DND-41 (cell line): ENCODE results near the gene RSPH6A.

ENCODE experiments used
- ATAC-seq: fragments of 200-7000 bp; cut with Tn5 transposase; 3 replicates; pipeline ENCODE4 v1.9.1; 2021; ENCODE audit warnings: low read depth; ENCODE audit not compliant: insufficient read depth
- DNase-seq: peaks from one replicate; pipeline ENCODE4 v3.0.0-alpha.2; 2020
- H2AFZ ChIP-seq: 2 replicates; pipeline ENCODE4 v1.6.0; 2012; ENCODE audit warnings: low read depth, low read length
- H3K27ac ChIP-seq: 2 replicates; pipeline ENCODE4 v1.5.1; 2012; ENCODE audit warnings: low read length, inconsistent platforms
- H3K27me3 ChIP-seq: fragments of 200-600 bp; sonication (generic); 2 replicates; pipeline ENCODE4 v1.6.0; 2012; ENCODE audit warnings: low read length, mild to moderate bottlenecking, inconsistent platforms; ENCODE audit not compliant: insufficient read depth, poor library complexity
- H3K36me3 ChIP-seq: 2 replicates; pipeline ENCODE4 v1.5.1; 2012; ENCODE audit warnings: low read length, inconsistent platforms; ENCODE audit not compliant: insufficient read depth
- H3K4me1 ChIP-seq: 2 replicates; pipeline ENCODE4 v1.5.1; 2012; ENCODE audit warnings: mild to moderate bottlenecking, low read length; ENCODE audit not compliant: insufficient read depth
- H3K4me2 ChIP-seq: 2 replicates; pipeline ENCODE4 v1.6.0; 2012; ENCODE audit warnings: mild to moderate bottlenecking, moderate library complexity, low read length, inconsistent platforms; ENCODE audit not compliant: insufficient read depth
- H3K4me3 ChIP-seq, 2 experiments: fragments of 200-600 bp in 1 of 2; shearing (Covaris generic) in 1 of 2; 2 replicates each; pipeline ENCODE4 v1.5.1; 2012 to 2016; ENCODE audit warnings: inconsistent platforms in 2 of 2, low read length in 2 of 2, mild to moderate bottlenecking in 2 of 2, low read depth in 1 of 2, moderate library complexity in 1 of 2
- H3K79me2 ChIP-seq: 2 replicates; pipeline ENCODE4 v1.6.0; 2012; ENCODE audit warnings: low read length, inconsistent platforms; ENCODE audit not compliant: insufficient read depth
- H3K9ac ChIP-seq: 2 replicates; pipeline ENCODE4 v1.6.0; 2012; ENCODE audit warnings: low read depth, mild to moderate bottlenecking, inconsistent platforms, low read length, moderate library complexity
- H3K9me3 ChIP-seq: 2 replicates; pipeline ENCODE4 v1.5.1; 2012; ENCODE audit warnings: low read length, moderate library complexity, mild to moderate bottlenecking, inconsistent platforms; ENCODE audit not compliant: insufficient read depth, severe bottlenecking
- H4K20me1 ChIP-seq: 2 replicates; pipeline ENCODE4 v1.6.0; 2012; ENCODE audit warnings: low read length; ENCODE audit not compliant: insufficient read depth
- EZH2 ChIP-seq: IDR thresholded peaks from 3 replicates; pipeline ENCODE4 v1.6.1; 2012; ENCODE audit warnings: borderline replicate concordance, low read depth, mild to moderate bottlenecking, moderate library complexity, low read length, inconsistent platforms; ENCODE audit not compliant: severe bottlenecking
- TF ChIP-seq, protein P1 (sequence below): IDR thresholded peaks from 2 replicates; pipeline ENCODE4 v1.5.1; 2012; ENCODE audit warnings: borderline replicate concordance, low read length, moderate library complexity, mild to moderate bottlenecking; ENCODE audit not compliant: poor library complexity, severe bottlenecking; ENCODE audit errors: extremely low read depth

The RSPH6A gene

DNA sequence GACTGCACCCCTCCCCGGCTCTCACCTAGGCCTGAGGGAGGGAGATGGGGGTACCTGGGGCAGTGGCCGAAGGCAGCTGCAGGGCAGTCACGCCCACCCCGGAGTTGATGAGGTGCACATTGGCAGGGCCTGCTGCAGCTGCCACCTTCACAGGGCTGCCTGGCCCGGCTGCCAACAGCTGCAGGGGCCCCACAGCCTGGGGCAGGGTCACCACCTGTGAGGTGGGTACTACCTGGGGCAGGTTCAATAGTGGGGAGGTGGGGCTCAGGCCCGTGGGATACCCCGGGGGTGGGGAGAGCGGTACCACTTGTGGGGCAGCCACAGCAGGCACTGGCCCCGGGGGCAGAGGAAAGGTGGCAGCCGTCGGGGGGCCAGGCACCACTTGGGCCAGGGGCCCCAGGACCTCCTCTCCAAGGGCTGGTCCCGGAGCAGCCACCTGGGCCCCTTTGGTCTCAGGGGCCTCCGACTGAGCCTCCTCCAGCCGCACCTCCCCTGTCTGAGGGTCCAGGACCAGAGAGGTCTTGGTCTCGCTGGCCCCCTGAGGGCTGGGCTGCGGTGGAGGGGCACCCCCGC lies 48.7 kb downstream of the RSPH6A start:
- no peak overlapping the region for H3K4me3 ChIP-seq

DNA sequence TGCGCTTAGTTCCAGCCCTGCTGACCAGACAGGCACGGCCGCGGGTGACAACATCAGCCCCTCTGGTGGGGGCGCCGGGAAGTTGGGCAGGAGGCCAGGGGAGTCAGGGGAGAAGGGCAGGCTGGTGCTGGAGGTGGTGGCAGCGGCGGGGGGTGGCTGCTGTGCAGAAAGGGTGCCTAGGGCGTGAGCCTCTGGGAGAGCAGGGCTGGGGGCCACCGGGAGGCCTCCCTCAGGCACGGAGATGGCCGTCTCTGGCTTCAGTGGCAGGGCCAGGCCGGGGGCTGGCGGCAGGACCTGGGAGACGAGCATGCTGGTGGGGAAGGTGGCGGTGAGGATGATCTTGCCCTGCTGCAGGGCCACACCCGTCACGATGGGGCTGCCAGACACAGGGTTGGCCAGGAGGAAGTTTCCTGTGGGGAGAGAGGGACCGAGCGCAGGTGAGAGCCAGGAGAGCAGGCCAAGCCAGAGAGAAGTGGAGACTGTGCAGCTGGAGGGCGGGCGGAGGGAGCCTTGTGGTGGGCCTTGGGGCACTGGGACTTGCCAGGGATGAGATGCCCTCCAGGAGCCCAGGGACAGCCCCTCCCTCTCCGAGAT lies 49.3 kb downstream of the RSPH6A start:
- no peak overlapping the region for H3K9ac ChIP-seq
- H4K20me1 ChIP-seq: 0 out of 2 replicates have a peak, but pooled peaks cover 2% of the 10 kb centered on the region
- no peak for DNase-seq
- no peaks in the 10 kb centered on the region for H3K79me2 ChIP-seq
- TF ChIP-seq EZH2: no peak
- TF ChIP-seq, protein P1, sequence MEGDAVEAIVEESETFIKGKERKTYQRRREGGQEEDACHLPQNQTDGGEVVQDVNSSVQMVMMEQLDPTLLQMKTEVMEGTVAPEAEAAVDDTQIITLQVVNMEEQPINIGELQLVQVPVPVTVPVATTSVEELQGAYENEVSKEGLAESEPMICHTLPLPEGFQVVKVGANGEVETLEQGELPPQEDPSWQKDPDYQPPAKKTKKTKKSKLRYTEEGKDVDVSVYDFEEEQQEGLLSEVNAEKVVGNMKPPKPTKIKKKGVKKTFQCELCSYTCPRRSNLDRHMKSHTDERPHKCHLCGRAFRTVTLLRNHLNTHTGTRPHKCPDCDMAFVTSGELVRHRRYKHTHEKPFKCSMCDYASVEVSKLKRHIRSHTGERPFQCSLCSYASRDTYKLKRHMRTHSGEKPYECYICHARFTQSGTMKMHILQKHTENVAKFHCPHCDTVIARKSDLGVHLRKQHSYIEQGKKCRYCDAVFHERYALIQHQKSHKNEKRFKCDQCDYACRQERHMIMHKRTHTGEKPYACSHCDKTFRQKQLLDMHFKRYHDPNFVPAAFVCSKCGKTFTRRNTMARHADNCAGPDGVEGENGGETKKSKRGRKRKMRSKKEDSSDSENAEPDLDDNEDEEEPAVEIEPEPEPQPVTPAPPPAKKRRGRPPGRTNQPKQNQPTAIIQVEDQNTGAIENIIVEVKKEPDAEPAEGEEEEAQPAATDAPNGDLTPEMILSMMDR: no peak
- H3K27me3 ChIP-seq: no peaks in the 10 kb centered on the region
- no peak overlapping the region for H3K4me3 ChIP-seq
- H3K4me2 ChIP-seq: no peak overlapping the region
- no peaks in the 10 kb centered on the region for H3K9me3 ChIP-seq
- peaks cover 24% of the 10 kb centered on the region for H3K4me1 ChIP-seq
- H3K36me3 ChIP-seq: no peaks in the 10 kb centered on the region
- ATAC-seq: no peak
- H2AFZ ChIP-seq: no peak overlapping the region
- no peak overlapping the region for H3K27ac ChIP-seq

More for the DNA sequence above, 48.7 kb downstream of the RSPH6A start:
- TF ChIP-seq, protein P1: no peak
- no peak for TF ChIP-seq EZH2
- Histone ChIP-seq H3K27me3 (no peaks in the 10 kb centered on the region), H3K79me2 (no peaks in the 10 kb centered on the region), H3K27ac (no peak overlapping the region), H3K4me2 (no peak overlapping the region), H3K9me3 (no peaks in the 10 kb centered on the region), H4K20me1 (0 out of 2 replicates have a peak, but pooled peaks cover 2% of the 10 kb centered on the region), H2AFZ (no peak overlapping the region), H3K4me1 (peaks cover 26% of the 10 kb centered on the region), H3K36me3 (peaks cover under 1% of the 10 kb centered on the region; the same call in 1 of the 2 replicates), H3K9ac (no peak overlapping the region)
- DNase-seq (no peak), ATAC-seq (no peak)

DNA sequence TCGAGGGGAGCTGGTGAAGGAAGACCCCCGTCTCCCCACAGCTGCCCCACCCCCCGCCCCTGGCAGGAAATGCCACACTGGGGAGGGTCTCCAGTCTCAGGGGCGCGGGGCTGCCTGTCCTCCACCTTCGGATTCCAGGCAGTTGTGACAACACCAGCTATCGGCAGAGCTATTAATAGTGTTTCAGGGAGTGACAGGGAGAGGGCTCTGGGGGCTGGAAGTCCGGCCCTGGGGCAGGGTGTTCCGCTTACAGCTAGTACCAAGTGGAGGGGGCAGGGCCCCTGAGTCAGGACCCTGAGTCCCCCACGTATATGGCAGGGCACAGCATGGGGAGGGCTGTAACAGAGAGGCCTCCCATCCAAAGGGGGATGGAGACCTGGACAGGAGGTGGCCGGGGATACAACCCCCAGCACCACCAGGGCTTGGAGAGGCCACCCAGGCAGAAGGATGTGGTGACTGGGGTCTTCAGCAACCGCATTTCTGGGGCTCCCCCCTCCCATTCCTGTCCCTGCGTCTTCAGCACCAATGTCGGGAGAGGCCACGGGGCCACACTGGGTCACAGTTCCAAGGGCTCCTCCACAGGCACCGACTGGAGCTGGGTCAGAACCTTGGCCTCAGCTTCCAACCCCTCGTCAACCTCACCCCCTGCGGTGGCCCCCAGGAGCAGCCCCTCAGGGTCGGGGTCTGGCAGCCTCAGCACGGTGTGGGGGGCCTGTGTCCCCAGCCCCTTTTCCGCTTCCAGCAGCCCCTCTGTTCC lies 50.0 kb downstream of the RSPH6A start:
- Histone ChIP-seq H3K9ac (no peak overlapping the region), H3K79me2 (no peaks in the 10 kb centered on the region), H3K4me2 (no peak overlapping the region), H2AFZ (no peak overlapping the region), H3K4me3 (no peak overlapping the region), H3K27me3 (no peaks in the 10 kb centered on the region), H4K20me1 (0 out of 2 replicates have a peak, but pooled peaks cover 2% of the 10 kb centered on the region), H3K9me3 (no peaks in the 10 kb centered on the region), H3K27ac (no peak overlapping the region), H3K4me1 (peaks cover 17% of the 10 kb centered on the region), H3K36me3 (no peaks in the 10 kb centered on the region)
- ATAC-seq: no peak
- TF ChIP-seq EZH2: no peak
- TF ChIP-seq, protein P1: no peak
- no peak for DNase-seq
